GM23248 (cell line): ENCODE measurements around the gene CRYBB2.

Source experiments
- EZH2 ChIP-seq: fragments of 200-600 bp; sonication (generic); IDR thresholded peaks from 2 replicates; pipeline ENCODE4 v1.6.1; 2018; ENCODE audit warnings: antibody characterized with exemption, mild to moderate bottlenecking; ENCODE audit not compliant: insufficient read depth, poor library complexity, severe bottlenecking
- EZH2phosphoT487 ChIP-seq: fragments of 200-600 bp; sonication (generic); IDR thresholded peaks from 2 replicates; pipeline ENCODE4 v1.6.1; 2018; ENCODE audit warnings: antibody characterized with exemption, moderate library complexity, mild to moderate bottlenecking, low read depth; ENCODE audit not compliant: insufficient read depth

DNA sequence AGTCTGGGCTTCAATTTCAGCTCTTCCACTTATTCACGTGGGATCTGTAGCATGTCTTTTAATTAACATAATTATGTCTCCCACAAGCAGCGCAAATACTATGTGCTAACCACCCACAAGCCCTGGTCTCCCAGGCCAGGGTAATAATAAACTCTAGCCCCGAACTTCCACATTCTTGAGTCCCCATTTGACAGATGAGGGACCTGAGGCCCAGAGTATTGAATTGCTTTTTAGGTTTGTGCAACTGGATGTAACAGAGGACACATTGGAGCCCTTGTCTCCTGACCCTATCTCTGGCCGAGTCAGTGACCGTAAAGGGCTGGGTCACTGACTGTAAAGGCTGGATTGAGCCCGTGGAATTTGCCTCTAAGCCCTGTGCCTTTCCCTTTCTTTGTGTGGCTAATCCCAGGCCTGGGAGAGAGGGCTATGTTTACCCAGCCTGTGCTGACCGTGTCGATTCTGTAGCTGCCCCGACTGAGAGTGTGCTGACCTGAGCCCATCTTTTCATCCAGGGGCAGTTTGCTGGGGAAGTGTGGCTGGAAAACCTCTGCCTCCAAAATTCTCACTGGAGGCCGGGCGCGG is 3.9 kb downstream of the CRYBB2 start:
- TF ChIP-seq EZH2 (no peak), EZH2phosphoT487 (no peak)
